OCI-M2 (cell line): Measurements from ENCODE around the gene RECK.
"Not testable (repeated sequence)": the region's sequence is repeated elsewhere in the genome, so short reads cannot be mapped to it uniquely, and the experiment has no call there.

ENCODE experiments used
- DNase-seq: peaks from one replicate; lab custom pipeline; 2025; ENCODE audit not compliant: unreplicated experiment; lab: John Stamatoyannopoulos, UW

Gene RECK

DNA sequence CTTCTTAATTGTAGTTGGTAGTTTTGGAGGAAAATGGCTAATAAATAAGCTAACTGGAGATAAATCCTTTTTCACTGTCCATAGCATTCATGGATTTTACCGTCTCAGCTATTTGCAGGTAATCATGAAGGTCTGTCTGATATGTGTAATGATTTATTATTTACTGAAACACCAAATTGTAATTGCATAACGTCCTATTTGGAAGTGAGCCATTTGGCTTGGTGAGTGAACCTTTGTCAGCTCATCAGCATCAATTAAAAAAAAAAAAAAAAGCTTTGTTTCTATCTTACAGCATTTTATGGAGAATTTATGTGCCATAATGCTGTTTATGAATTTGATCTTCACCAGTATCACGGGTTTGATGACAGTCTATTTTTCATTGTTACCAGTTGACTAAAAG, 20.2 kb downstream of the RECK start:
- DNase-seq: no peak

DNA sequence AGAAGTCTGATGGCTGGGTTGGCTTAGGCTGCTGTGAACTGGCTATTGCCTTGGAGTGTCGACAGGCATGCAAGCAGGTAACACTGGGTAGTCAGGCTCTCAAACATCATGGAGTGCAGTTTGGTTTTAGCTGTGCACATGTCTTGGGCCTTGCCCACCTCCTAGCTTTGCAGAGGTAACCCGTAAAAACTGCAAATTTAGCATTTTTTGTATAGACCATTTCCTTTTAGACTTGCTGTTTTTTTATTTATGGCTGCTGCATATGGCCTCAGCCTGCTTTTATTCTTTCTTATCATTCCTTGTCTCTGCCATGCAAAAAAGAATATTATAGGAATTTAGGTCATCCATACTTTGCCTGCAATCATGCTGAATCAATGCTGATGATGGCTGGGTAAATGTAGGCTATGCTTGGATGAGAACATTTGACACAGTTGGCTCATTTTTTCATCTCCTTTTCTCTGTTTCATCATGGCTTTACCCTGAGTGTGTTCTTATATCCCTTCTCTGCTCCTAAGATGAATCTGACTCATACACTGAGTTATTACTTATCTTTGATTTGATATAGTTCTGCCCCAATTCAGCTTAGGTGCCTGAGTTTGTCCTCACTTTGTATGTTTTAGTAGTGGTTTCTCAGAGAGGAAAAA, 27.2 kb downstream of the RECK start:
- no peak for DNase-seq

DNA sequence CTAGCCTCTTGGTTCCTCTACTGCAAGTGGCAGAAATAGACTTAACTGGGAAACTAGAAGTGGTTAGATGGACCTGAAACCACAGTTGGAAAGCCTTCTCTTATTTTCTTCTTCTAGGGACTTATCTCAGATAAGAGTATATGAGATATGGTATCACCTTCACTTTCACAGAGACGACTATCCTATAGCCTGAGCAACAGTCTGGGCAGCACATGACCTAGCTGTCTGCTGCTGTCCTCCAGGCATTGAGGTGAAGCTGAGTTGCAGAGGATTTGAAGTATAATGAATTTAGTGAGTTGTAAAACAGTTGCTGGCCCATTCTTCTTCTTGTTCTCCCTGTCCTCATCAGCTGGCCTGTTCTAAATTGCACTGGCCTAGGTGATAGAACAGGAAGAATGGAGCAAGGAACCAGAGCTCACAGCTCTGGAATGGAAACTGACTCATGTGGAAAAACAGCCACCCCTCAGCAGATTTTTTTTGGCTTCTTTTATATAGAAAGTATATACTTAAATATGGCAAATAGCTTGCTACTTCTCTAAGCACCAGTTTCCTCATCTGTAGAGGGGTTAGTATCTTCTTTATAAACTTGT, 27.8 kb downstream of the RECK start:
- no peak for DNase-seq

DNA sequence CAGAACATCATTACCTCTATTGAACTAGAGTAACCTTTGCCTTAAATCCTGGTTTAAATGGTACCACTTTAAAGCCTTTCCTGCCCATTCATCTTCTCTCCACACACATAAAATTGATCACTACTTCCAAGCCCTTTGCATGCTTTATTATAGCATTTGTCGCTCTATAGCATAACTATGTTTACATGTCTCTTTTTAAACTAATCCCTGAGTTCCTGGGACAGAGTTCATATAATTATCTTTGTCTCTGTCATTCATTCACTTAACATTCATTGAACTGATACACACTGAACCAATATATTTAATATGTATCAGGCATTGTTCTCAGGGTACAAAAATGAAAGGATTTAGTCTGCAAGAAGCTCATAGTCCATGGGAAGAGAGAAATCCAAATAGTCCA, 37.3 kb downstream of the RECK start:
- no peak for DNase-seq

DNA sequence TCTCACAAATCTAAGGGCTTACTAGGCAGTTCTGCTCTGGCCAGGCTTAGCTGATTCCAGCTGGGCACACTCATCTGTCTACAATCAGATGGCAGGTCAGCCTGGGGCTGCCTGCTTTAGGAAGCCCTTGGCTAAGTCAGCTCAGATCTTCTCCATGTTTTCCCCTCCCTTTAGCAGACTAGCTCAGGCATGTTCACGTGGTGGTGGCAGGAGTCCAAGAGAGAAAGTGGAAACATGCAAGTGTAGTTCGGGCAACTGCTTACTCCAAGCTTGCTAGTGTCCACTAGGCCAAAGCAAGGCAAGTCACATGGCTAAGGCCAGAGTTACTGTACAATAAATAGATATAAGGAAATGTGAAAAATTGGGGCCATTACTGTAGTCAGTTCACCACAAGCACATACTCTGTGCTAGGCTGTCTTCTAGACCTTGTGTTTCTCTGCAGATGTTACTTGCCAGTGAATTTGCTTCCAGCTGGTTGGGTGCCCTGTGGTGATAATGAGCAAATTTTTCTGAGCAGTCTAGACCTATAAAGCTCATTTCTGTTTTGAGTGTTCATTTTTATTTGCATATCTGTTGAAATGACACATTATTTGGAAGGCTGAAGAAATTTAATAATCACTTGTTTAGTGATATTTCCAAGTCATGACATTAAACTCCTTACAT, 38.3 kb downstream of the RECK start:
- DNase-seq: no peak

DNA sequence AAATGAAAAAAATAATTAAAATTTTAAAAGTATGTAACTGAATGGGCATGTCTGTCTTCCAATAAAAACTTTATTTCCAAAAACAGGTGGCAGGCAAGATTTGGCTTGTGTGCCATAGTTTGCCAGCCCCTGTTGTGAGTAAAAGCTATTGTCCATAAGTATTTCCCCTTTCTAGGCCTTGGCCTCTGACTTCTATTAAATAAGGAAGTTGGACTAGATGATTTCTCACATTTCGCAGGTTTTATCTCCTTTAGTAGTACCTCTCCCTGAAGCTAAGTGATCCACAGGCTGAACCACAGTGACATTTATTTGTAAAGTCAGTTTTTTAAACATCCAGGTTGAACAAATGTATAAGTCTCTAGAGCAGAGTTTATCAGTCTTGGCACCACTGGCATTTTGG, 41.3 kb downstream of the RECK start:
- no peak for DNase-seq

DNA sequence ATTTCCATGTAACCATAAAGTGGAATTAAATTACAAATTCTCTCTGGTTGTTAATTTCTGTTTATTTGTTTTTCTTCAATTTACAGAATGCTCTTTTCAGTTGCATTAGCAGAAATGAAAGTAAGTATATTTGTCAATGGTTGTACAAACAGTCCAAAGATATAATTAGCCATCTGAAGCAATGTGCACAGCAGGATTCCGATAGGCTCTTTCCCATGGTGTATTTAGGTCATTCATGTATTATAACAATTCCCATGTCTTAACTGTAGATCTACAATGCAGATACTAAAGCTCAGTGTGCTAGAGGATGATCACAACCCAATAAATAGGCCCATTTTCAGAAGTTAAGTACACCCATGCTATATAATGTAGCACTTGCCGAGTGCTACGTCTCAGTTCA, 43.8 kb downstream of the RECK start:
- DNase-seq: no peak

DNA sequence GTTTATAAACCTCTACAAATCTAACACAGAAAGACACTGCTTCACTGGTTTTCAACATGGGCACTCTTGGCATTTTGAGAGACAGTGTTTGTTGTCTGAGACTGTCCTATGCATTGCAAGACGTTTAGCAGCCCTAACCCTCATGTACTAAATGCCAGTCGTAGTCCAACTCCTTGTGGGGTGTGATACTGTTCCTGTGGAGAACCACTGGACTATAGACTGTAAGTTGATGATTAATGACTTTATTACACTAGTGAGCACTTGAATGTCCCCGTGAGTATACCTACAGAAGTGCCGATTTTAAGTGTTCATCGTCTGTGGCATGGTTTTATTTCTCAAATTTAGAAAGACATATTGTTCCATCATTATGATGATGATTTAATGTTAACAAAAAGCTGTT, 46.2 kb downstream of the RECK start:
- no peak for DNase-seq

DNA sequence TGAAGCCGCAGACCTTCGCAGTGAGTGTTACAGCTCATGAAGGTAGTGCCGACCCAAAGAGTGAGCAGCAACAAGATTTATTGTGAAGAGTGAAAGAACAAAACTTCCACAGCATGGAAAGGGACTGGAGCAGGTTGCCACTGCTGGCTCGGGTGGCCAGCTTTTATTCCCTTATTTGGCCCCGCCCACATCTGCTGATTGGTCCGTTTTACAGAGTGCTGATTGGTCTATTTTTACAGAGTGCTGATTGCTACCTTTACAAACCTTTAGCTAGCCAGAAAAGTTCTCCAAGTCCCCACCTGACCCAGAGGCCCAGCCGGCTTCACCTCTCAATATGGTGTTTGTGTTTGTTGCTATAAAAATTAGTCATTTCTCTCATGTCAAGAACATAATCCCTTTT, 49.7 kb downstream of the RECK start:
- DNase-seq: no peak

DNA sequence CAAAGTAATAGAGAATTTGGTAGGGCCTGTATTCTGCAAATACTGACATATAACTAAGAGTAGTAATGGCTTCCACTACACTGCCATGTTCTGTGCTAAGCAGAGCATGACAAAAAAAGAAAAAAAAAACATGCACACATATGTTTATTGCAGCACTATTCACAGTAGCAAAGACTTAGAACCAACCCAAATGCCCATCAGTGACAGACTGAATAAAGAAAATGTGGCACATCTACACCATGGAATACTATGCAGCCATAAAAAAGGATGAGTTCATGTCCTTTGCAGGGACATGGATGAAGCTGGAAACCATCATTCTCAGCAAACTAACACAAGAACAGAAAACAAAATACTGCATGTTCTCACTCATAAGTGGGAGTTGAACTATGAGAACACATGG, 50.3 kb downstream of the RECK start:
- DNase-seq: not testable (repeated sequence)

DNA sequence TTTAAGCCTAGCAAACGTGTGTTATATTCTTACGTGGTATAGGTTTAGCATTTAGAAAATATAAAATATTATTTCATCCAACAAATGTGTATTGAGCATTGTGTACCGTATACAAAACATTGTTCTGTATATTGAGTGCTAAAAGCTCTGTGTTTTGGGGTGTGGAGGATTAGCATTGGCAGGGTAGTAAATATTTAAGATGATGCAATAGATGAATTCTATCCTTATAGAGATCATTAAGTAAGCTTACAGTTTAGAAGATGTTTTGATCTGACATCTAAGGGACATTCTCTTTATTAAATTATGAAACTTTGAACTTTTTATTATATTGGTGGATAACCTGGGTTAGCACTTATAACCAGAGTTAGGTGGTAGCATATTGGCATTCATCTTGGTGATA, 51.3 kb downstream of the RECK start:
- DNase-seq: no peak

DNA sequence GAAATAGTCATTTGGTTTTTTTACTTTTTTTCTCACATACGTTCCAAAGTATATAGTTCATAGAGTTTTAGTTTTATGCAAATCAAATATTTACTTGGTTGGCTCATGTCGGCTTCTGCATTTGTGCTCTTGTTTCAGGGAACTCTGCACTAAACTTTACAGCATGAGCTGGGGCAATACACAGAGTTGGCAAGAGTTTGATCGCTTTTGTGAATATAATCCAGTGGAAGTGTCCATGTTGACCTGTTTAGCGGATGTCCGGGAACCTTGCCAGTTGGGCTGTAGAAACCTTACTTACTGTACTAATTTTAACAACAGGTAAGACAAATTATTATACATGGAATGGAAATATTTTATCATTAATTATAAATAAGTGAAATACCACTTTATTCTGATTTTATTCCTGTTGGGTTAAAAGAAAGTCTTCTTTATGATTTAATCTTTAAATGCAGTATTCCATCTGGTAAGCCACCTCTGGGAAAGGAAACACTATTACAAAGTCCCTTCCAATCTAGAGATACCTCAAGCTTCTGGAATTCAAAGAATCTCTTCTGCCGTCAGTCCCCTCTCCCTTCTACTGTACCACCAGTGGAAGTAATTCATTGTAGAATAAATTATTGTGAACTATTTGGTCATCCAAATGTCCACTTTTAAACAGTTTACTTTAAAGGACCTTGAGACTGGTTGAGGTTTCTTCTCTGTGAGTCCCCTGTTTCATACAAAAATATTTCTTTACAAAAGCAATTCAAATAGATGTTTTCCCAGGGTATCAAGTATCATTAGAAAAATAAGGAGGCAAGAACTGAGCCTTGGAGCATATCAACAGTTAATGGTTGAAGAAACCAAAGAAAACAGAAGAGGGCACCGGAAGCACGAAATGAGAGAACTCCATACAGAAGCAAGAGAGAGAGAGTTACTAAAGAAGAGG, 54.6 kb downstream of the RECK start:
- no peak for DNase-seq

DNA sequence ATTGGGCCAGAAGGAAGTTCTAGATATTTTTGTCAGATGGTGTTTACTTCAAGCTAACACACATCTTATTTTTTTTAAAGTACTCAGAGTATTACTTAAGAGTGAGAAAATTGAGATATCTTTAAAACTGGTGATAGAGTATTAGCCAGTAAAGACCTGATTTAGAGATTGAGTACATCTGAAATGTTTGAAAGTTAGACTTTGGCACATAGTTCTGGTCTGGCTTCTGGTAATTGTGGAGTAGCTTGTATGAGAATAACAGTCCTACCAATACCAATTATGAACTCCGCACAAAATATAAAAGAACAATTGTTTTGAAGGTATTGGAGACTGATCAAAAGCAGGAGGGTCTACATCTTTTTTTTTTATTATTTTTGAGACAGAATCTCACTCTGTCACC, 55.3 kb downstream of the RECK start:
- no peak for DNase-seq

DNA sequence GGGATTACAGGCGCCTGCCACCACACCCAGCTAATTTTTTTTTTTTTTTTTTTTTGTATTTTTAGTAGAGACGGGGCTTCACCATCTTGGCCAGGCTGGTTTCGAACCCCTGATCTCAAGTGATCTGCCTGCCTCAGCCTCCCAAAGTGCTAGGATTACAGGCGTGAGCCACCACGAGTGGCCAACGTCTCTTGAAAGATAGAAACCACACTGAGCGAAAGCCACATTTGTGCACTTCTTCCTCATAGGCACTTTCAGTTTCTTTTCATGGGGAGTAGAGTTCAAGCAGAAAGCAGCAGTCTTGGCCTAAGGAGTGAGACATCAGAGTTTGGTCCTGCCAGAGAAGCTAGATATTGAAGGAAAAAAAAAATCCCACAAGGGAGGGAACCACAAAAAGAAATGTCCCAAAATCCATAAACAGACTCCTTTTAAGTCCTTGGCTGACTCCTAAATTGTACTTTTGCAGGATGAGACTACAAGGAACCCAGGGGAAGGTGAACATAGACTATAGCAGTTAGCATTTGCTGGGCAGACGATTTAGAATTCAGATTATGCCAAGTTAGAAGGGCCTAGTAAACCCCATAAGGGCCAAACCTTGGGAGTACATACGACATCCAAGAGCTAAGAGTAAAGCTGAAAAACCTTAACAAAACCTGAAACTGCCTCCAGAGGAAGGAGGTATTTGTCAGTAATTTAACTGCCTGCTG, 55.9 kb downstream of the RECK start:
- DNase-seq: no peak

DNA sequence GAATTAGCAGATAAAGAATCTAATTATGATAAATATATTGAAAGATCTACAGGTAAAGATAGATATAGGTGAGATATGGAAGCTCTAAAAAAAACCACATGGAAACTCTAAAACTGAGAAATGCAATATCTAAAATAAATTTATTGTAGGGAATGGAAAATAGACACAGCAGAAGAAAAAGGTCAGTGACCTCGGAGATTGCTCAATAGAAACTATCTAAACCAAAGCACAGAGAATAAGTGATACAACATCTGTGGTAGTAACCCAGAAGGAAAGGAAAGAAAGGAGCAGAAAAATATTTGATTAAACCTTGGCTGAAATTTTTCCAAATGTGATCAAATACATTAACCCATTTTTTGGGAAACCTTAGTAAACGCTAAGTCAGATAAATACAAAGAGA, 56.7 kb downstream of the RECK start:
- DNase-seq: no peak

DNA sequence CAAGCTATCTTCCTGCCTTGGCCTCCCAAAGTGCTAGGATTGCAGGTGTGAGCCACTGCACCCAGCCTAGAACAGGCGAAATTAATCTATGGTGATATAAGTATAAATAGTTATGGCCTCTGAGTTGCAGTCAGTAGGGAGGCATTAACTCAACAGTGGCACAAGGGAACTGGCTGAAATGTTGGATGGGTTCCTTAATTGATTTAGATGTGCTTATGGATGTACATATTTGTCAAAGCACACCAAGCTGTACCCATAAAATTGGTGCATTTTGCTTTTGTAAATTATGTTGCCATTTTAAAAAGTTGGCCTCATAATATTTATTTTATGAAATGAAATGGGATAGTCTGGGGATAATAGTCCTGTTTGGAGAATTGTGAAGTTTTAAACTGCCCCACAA, 63.0 kb downstream of the RECK start:
- no peak for DNase-seq

DNA sequence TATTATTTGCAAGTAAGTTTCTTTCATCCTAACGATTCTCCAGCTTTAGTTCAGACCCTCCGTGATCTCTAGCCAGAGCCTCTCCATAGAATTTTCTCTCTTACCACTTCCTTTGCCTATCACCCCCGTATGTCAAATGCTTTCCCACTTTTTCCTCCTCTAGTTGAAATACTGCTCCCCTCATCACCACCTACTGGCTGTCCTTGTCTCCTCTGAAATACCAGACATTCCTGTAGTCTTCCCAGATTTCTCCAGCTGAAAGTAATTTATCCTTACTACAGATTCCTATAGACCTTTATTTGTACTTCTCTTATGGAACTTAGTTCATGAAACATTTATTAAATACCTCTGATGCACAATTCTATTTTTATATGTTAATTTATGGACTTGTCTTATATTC, 63.8 kb downstream of the RECK start:
- DNase-seq: no peak

DNA sequence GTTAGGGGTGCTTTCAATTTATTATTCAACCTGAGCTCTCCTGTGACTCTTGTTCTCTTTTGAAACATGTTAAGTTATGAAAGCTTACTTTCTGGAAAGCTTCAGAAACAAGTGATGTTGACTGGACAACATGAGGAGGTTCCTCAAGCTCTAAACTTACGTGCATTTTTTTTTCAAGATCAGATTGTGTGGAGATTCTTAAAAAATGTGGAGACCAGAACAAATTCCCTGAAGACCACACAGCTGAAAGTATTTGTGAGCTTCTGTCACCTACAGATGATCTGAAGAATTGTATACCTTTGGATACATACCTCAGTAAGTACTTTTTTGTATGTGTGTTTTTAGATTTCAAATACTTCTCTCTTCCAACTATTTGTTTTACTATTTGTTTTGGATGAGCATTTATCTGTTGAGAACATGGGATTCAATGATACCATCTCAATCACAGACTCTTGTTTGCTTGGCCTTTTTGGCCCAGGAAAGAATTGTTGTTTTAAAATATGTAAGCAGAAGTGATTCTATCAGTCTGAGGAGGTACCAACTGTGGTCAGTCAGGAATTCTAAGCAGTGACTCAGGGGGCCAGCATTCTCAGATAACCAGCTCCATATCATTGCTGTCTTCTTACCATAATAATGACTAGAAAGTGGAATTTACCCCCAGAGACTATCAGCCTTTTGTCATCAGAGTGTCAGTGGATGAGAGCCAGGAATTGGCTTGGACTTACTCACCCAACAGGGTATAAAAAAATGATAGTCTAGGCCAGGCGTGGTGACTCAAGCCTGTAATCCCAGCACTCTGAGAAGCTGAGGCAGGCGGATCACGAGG, 65.4 kb downstream of the RECK start:
- no peak for DNase-seq

DNA sequence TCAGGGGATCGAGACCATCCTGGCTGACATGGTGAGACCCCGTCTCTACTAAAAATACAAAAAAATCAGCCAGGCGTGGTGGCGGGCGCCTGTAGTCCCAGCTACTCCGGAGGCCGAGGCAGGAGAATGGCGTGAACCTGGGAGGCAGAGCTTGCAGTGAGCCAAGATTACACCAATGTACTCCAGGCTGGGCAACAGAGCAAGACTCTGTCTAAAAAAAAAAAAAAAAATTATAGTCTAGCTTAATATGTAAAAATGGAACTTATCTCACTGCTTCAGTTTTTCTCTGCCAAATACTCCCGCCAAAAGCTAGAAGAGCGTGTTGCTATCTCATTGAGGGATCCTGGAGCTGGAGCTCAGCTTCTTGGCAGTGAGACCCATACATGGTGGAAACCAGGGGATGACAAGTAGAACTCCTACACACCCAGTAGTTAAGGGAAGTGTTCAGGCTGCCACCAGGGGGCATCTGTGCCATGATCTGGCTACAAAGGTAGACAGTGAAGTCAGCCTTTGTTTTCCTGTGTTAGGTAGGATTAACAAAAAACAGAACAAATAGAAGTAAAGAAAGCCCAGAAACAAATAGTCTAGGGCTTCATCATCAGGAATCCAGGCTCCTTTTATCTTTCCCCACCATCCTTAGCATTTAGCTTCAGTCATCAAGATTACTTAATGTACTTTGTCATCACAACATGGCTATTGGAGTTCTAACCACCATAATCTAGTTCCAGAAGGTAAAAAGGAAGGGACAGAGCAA, 66.2 kb downstream of the RECK start:
- peak; percentile 11 for DNase-seq

DNA sequence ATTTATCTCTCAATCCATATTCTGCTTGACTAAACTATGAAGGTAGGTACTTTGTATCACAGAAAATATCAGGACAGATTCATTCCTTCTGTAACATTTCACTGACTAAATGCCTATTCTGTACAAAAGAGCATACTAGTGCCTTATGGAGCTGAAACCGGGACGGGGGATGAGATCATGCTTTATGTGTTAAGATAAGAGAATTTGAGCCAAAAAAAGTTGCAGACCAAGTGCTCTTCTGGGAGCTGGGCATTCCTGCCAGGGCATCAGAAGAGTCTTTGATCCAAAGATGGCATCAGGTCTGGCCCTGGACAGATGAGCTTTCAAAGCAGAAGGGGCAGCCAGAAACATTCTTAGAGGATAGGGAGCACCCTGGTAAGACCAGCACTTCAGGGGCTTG, 72.4 kb downstream of the RECK start:
- DNase-seq: no peak
